WTC11 (cell line): Measurements from ENCODE around the gene GRAMD1B. TPM values are rescaled to one million over a fixed set of nuclear protein-coding genes. Genes with fewer than 3 reads are reported as not detected.

Experiments
- ATAC-seq: fragments of 200-7000 bp; cut with Tn5 transposase; 2 replicates; pipeline ENCODE4 v1.10.0; 2021; ENCODE audit warnings: mild to moderate bottlenecking, moderate library complexity
- CTCF ChIA-PET: fragments of 300-600 bp; sonication (Branson Sonifier 250); formaldehyde crosslinking; loops from one replicate; lab custom pipeline; 2021; ENCODE audit warnings: antibody characterized with exemption; lab: Charles Lee
- POLR2A ChIA-PET: fragments of 350-600 bp; sonication (Branson Sonifier 250); formaldehyde crosslinking; loops from one replicate; lab custom pipeline; 2021; ENCODE audit warnings: antibody characterized with exemption; lab: Charles Lee
- DNase-seq: peaks from one replicate; pipeline ENCODE4 v3.0.0; 2021; ENCODE audit warnings: low spot score
- H3K27ac Mint-ChIP-seq: 2 replicates; pipeline ENCODE4 v1.8.0; 2021; ENCODE audit warnings: mixed read lengths
- H3K27me3 Mint-ChIP-seq: 2 replicates; pipeline ENCODE4 v1.8.0; 2021; ENCODE audit warnings: low read depth, mild to moderate bottlenecking, moderate library complexity, mixed read lengths
- H3K36me3 Mint-ChIP-seq: 2 replicates; pipeline ENCODE4 v1.8.0; 2021; ENCODE audit warnings: mixed read lengths
- H3K4me1 Mint-ChIP-seq: 2 replicates; pipeline ENCODE4 v1.8.0; 2022; ENCODE audit warnings: mixed read lengths
- H3K4me3 Mint-ChIP-seq: 2 replicates; pipeline ENCODE4 v1.8.0; 2021; ENCODE audit warnings: mild to moderate bottlenecking, moderate library complexity, mixed read lengths
- H3K9me3 Mint-ChIP-seq: 2 replicates; pipeline ENCODE4 v1.8.0; 2021; ENCODE audit warnings: mixed read lengths
- CREB1 ChIP-seq: sonication (generic); formaldehyde crosslinking; IDR thresholded peaks from 2 replicates; pipeline ENCODE4 v1.8.0; 2023; ENCODE audit warnings: mild to moderate bottlenecking, missing genetic modification reagents
- CREM ChIP-seq: sonication (generic); formaldehyde crosslinking; IDR thresholded peaks from 2 replicates; pipeline ENCODE4 v1.8.1; 2022; ENCODE audit warnings: mild to moderate bottlenecking, missing genetic modification reagents, moderate library complexity
- ETV6 ChIP-seq: sonication (generic); formaldehyde crosslinking; IDR thresholded peaks from 2 replicates; pipeline ENCODE4 v1.8.1; 2022; ENCODE audit warnings: mild to moderate bottlenecking, missing genetic modification reagents
- FOXJ3 ChIP-seq: sonication (generic); formaldehyde crosslinking; IDR thresholded peaks from 2 replicates; pipeline ENCODE4 v1.9.0; 2021; ENCODE audit warnings: missing genetic modification reagents, mild to moderate bottlenecking, borderline replicate concordance
- FOXK1 ChIP-seq: sonication (generic); formaldehyde crosslinking; IDR thresholded peaks from 2 replicates; pipeline ENCODE4 v1.8.0; 2022; ENCODE audit warnings: mild to moderate bottlenecking, moderate library complexity, missing genetic modification reagents
- GTF2I ChIP-seq: fragments of 250-450 bp; sonication (Bioruptor Pico); conservative IDR thresholded peaks from 2 replicates; pipeline ENCODE4 v1.4.0; 2021; ENCODE audit warnings: mild to moderate bottlenecking
- HMGA2 ChIP-seq: fragments of 250-450 bp; sonication (Bioruptor Pico); IDR thresholded peaks from 2 replicates; pipeline ENCODE4 v1.4.0; 2021; ENCODE audit warnings: mild to moderate bottlenecking, moderate library complexity
- JUN ChIP-seq: sonication (generic); formaldehyde crosslinking; IDR thresholded peaks from 2 replicates; pipeline ENCODE4 v1.8.0; 2023; ENCODE audit warnings: mild to moderate bottlenecking, missing genetic modification reagents
- MYBL2 ChIP-seq: sonication (generic); formaldehyde crosslinking; IDR thresholded peaks from 2 replicates; pipeline ENCODE4 v1.8.1; 2023; ENCODE audit warnings: mild to moderate bottlenecking, moderate library complexity, missing genetic modification reagents
- NFYB ChIP-seq: sonication (generic); formaldehyde crosslinking; conservative IDR thresholded peaks from 2 replicates; pipeline ENCODE4 v1.8.0; 2022; ENCODE audit warnings: low read depth, missing genetic modification reagents
- RORB ChIP-seq: fragments of 250-450 bp; sonication (Bioruptor Pico); IDR thresholded peaks from 2 replicates; pipeline ENCODE4 v1.9.0; 2021; ENCODE audit warnings: mild to moderate bottlenecking
- SMAD3 ChIP-seq: sonication (generic); formaldehyde crosslinking; IDR thresholded peaks from 2 replicates; pipeline ENCODE4 v1.8.0; 2022; ENCODE audit warnings: missing genetic modification reagents, mild to moderate bottlenecking, borderline replicate concordance
- SMAD4 ChIP-seq: sonication (generic); formaldehyde crosslinking; IDR thresholded peaks from 2 replicates; pipeline ENCODE4 v1.8.0; 2022; ENCODE audit warnings: mild to moderate bottlenecking, missing genetic modification reagents
- SOX15 ChIP-seq: fragments of 250-450 bp; sonication (Bioruptor Pico); IDR thresholded peaks from 2 replicates; pipeline ENCODE4 v1.9.0; 2021; ENCODE audit warnings: mild to moderate bottlenecking
- SP1 ChIP-seq: sonication (generic); formaldehyde crosslinking; conservative IDR thresholded peaks from 2 replicates; pipeline ENCODE4 v1.8.1; 2022; ENCODE audit warnings: missing genetic modification reagents
- TP53 ChIP-seq: sonication (generic); formaldehyde crosslinking; IDR thresholded peaks from 2 replicates; pipeline ENCODE4 v1.8.1; 2023; ENCODE audit warnings: mild to moderate bottlenecking, missing genetic modification reagents
- ZNF416 ChIP-seq: fragments of 250-450 bp; sonication (Bioruptor Pico); IDR thresholded peaks from 2 replicates; pipeline ENCODE4 v1.9.0; 2021; ENCODE audit warnings: mild to moderate bottlenecking, inconsistent platforms
- total RNA-seq: library from RNA; stranded (reverse); gene quantifications from 3 replicates; pipeline ENCODE4 v1.2.3, GENCODE V29; 2021
- TF ChIP-seq, protein P1 (sequence below): sonication (generic); formaldehyde crosslinking; IDR thresholded peaks from 2 replicates; pipeline ENCODE4 v1.8.1; 2023; ENCODE audit warnings: mild to moderate bottlenecking, missing genetic modification reagents
- TF ChIP-seq, protein P2 (sequence below): fragments of 250-450 bp; sonication (Bioruptor Pico); IDR thresholded peaks from 2 replicates; pipeline ENCODE4 v1.9.0; 2021; ENCODE audit warnings: moderate library complexity, mild to moderate bottlenecking, inconsistent platforms, borderline replicate concordance
- TF ChIP-seq, protein P3 (sequence below): sonication (generic); formaldehyde crosslinking; IDR thresholded peaks from 2 replicates; pipeline ENCODE4 v1.8.0; 2022; ENCODE audit warnings: mild to moderate bottlenecking, missing genetic modification reagents
- TF ChIP-seq, protein P4 (sequence below): sonication (generic); formaldehyde crosslinking; IDR thresholded peaks from 2 replicates; pipeline ENCODE4 v1.8.0; 2023; ENCODE audit warnings: mild to moderate bottlenecking, missing genetic modification reagents
- TF ChIP-seq, protein P5 (sequence below): sonication (generic); formaldehyde crosslinking; IDR thresholded peaks from 2 replicates; pipeline ENCODE4 v1.8.1; 2023; ENCODE audit warnings: mild to moderate bottlenecking, missing genetic modification reagents, moderate library complexity
- TF ChIP-seq, protein P6 (sequence below): sonication (generic); formaldehyde crosslinking; IDR thresholded peaks from 2 replicates; pipeline ENCODE4 v1.8.1; 2023; ENCODE audit warnings: mild to moderate bottlenecking, moderate library complexity, missing genetic modification reagents
- TF ChIP-seq, protein P7 (sequence below): sonication (generic); formaldehyde crosslinking; IDR thresholded peaks from 2 replicates; pipeline ENCODE4 v1.8.1; 2022; ENCODE audit warnings: mild to moderate bottlenecking, moderate library complexity, missing genetic modification reagents

GRAMD1B gene
- total RNA-seq, 1 experiment from 2014 or later = 31.5 TPM

DNA sequence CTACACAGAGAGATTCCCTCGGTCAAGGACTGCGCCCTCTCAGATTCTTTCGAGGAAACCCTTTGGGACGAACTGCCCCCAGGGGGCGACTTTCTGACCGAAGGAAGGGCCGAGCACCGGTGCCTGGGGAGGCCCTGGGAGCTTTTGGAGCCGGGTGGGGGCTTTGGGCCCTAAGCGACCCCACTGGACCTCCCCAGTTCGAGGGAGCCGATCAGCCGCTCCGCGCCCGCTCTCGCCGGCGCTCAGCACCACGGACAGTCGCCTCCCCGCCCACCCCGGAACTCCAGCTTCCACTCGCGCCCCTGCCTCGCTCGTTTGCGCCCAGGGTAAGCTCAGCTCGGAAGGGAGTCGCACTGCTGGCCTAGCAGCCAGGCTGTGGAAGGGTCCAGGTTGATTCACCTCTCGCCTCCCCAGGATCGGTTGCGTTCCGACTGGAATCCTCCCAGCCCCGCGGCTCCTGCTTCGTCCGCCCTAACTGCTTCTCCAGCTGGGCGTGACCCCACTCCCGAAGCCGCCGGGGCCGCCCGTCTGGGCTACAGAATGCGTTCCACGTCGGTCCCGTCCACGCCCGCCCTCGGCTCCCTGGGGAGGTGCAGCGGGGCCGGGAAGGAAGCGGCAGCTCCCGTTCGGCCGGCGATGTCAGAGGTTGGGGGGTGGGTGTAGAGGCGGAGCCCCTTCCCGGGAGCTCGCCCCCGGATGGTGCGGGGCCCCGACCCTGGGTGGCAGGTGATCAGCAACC, 223.9 kb downstream of the GRAMD1B start (continued):
- TF ChIP-seq, protein P1, sequence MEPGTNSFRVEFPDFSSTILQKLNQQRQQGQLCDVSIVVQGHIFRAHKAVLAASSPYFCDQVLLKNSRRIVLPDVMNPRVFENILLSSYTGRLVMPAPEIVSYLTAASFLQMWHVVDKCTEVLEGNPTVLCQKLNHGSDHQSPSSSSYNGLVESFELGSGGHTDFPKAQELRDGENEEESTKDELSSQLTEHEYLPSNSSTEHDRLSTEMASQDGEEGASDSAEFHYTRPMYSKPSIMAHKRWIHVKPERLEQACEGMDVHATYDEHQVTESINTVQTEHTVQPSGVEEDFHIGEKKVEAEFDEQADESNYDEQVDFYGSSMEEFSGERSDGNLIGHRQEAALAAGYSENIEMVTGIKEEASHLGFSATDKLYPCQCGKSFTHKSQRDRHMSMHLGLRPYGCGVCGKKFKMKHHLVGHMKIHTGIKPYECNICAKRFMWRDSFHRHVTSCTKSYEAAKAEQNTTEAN (CRISPR knock-in tag) = no peak
- no peak for TF ChIP-seq CREB1 (CRISPR knock-in tag)
- TF ChIP-seq FOXJ3 (CRISPR knock-in tag) = no peak
- TF ChIP-seq, protein P2, sequence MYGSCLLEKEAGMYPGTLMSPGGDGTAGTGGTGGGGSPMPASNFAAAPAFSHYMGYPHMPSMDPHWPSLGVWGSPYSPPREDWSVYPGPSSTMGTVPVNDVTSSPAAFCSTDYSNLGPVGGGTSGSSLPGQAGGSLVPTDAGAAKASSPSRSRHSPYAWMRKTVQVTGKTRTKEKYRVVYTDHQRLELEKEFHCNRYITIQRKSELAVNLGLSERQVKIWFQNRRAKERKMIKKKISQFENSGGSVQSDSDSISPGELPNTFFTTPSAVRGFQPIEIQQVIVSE = no peak
- TF ChIP-seq ETV6 (CRISPR knock-in tag) = no peak
- TF ChIP-seq TP53 (CRISPR knock-in tag) = peak; percentile 42; the same call in 1 of the 2 replicates
- TF ChIP-seq, protein P3, sequence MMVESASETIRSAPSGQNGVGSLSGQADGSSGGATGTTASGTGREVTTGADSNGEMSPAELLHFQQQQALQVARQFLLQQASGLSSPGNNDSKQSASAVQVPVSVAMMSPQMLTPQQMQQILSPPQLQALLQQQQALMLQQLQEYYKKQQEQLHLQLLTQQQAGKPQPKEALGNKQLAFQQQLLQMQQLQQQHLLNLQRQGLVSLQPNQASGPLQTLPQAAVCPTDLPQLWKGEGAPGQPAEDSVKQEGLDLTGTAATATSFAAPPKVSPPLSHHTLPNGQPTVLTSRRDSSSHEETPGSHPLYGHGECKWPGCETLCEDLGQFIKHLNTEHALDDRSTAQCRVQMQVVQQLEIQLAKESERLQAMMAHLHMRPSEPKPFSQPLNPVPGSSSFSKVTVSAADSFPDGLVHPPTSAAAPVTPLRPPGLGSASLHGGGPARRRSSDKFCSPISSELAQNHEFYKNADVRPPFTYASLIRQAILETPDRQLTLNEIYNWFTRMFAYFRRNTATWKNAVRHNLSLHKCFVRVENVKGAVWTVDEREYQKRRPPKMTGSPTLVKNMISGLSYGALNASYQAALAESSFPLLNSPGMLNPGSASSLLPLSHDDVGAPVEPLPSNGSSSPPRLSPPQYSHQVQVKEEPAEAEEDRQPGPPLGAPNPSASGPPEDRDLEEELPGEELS (CRISPR knock-in tag) = peak; percentile 64; the same call in 1 of the 2 replicates
- peak; percentile 65; the same call in 1 of the 2 replicates for TF ChIP-seq CREM
- no peak for TF ChIP-seq SMAD3
- TF ChIP-seq, protein P4, sequence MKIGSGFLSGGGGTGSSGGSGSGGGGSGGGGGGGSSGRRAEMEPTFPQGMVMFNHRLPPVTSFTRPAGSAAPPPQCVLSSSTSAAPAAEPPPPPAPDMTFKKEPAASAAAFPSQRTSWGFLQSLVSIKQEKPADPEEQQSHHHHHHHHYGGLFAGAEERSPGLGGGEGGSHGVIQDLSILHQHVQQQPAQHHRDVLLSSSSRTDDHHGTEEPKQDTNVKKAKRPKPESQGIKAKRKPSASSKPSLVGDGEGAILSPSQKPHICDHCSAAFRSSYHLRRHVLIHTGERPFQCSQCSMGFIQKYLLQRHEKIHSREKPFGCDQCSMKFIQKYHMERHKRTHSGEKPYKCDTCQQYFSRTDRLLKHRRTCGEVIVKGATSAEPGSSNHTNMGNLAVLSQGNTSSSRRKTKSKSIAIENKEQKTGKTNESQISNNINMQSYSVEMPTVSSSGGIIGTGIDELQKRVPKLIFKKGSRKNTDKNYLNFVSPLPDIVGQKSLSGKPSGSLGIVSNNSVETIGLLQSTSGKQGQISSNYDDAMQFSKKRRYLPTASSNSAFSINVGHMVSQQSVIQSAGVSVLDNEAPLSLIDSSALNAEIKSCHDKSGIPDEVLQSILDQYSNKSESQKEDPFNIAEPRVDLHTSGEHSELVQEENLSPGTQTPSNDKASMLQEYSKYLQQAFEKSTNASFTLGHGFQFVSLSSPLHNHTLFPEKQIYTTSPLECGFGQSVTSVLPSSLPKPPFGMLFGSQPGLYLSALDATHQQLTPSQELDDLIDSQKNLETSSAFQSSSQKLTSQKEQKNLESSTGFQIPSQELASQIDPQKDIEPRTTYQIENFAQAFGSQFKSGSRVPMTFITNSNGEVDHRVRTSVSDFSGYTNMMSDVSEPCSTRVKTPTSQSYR (CRISPR knock-in tag) = no peak
- no peak for TF ChIP-seq ZNF416 (CRISPR knock-in tag)
- TF ChIP-seq, all 79 proteins: peak for 15

DNA sequence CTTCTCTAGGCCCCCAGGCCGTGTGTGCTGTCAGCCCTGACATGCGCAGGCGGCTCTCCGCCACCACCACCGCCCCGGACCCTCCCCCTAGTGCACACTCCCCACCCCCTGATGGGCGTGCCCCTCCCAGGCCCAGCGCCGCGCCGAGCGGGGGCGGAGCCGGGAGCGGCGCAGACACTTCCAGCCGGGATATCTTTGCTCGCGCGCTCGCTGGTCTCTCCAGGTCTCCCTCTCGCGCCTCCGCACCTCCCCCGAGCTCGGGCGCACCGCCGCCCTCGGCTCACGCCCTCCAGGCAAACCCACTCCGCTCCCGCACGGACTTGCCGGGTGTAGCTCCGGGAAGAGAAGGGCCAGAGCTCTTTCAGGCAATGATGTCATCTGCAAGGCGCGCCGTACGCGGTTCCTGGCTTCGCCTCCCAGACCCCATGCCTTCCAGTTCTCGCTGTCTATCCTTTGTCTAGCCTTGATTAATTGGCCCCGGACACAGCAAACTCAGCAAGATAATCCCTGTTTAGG, 224.6 kb downstream of the GRAMD1B start, which contains the start of gene SCN3B:
SCN3B (minus strand) TSS at position 59 of the 516 bp plus-strand sequence. CDS start 823 bp downstream, outside the sequence.
- ChIA-PET POLR2A (interaction anchor here (1.4 kb wide), 1 partner anchor 17 kb away, joined by 3 read pairs; no protein-coding TSS in a partner anchor), CTCF (interaction anchor here (0.7 to 3.1 kb wide), 16 partner anchors 11 to 535 kb away, joined by 3 to 42 read pairs (median 5); no protein-coding TSS in a partner anchor)
- H3K36me3 Mint-ChIP-seq = no peaks in the 10 kb centered on the region
- peak within 1 kb of the TSS; percentile 76 for H3K4me3 Mint-ChIP-seq
- peaks cover 49% of the 10 kb centered on the region for H3K27me3 Mint-ChIP-seq
- no peaks in the 10 kb centered on the region for H3K9me3 Mint-ChIP-seq
- no peak for TF ChIP-seq GTF2I (CRISPR knock-in tag)
- no peak for TF ChIP-seq RORB
- 0 out of 2 replicates have a peak, but pooled peaks have one; percentile 27 for TF ChIP-seq JUN (CRISPR knock-in tag)
- TF ChIP-seq, protein P5, sequence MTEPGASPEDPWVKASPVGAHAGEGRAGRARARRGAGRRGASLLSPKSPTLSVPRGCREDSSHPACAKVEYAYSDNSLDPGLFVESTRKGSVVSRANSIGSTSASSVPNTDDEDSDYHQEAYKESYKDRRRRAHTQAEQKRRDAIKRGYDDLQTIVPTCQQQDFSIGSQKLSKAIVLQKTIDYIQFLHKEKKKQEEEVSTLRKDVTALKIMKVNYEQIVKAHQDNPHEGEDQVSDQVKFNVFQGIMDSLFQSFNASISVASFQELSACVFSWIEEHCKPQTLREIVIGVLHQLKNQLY (CRISPR knock-in tag) = no peak
- TF ChIP-seq SP1 (CRISPR knock-in tag) = peak; percentile 82
- TF ChIP-seq NFYB = peak; percentile 32; the same call in 1 of the 2 replicates
- TF ChIP-seq, protein P1 (CRISPR knock-in tag) = 0 out of 2 replicates have a peak, but pooled peaks have one; percentile 36
- TF ChIP-seq, protein P6, sequence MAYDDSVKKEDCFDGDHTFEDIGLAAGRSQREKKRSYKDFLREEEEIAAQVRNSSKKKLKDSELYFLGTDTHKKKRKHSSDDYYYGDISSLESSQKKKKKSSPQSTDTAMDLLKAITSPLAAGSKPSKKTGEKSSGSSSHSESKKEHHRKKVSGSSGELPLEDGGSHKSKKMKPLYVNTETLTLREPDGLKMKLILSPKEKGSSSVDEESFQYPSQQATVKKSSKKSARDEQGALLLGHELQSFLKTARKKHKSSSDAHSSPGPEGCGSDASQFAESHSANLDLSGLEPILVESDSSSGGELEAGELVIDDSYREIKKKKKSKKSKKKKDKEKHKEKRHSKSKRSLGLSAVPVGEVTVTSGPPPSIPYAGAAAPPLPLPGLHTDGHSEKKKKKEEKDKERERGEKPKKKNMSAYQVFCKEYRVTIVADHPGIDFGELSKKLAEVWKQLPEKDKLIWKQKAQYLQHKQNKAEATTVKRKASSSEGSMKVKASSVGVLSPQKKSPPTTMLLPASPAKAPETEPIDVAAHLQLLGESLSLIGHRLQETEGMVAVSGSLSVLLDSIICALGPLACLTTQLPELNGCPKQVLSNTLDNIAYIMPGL (CRISPR knock-in tag) = peak; percentile 51; the same call in 1 of the 2 replicates
- 0 out of 2 replicates have a peak, but pooled peaks have one; percentile 55 for TF ChIP-seq CREM
- TF ChIP-seq, protein P7, sequence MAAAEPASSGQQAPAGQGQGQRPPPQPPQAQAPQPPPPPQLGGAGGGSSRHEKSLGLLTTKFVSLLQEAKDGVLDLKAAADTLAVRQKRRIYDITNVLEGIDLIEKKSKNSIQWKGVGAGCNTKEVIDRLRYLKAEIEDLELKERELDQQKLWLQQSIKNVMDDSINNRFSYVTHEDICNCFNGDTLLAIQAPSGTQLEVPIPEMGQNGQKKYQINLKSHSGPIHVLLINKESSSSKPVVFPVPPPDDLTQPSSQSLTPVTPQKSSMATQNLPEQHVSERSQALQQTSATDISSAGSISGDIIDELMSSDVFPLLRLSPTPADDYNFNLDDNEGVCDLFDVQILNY (CRISPR knock-in tag) = peak; percentile 71; the same call in 1 of the 2 replicates
- TF ChIP-seq SOX15 (CRISPR knock-in tag) = no peak
- no peak for TF ChIP-seq SMAD4 (CRISPR knock-in tag)
- TF ChIP-seq HMGA2 (CRISPR knock-in tag) = no peak
- peak; percentile 45; the same call in 1 of the 2 replicates for TF ChIP-seq FOXK1 (CRISPR knock-in tag)
- TF ChIP-seq MYBL2 (CRISPR knock-in tag) = 0 out of 2 replicates have a peak, but pooled peaks have one; percentile 49
- H3K4me1 Mint-ChIP-seq = peaks cover 14% of the 10 kb centered on the region
- peak; percentile 87 for ATAC-seq
- DNase-seq = peak; percentile 79
- no peak within 1 kb of the TSS for H3K27ac Mint-ChIP-seq
